ENCODE data around the gene THAP11. TPM values are rescaled to one million over a fixed set of nuclear protein-coding genes. Genes with fewer than 3 reads are reported as not detected.

Gene THAP11
- total and polyA plus RNA-seq, 2 of the 13 experiments (the other 11 are each of a cell fraction or from before 2014, with no cell fraction given), result 44.2 to 53.4 TPM

GRCh38 chr16:67846320-67847063, 4.4 kb downstream of the THAP11 start, which contains the start of gene NUTF2 (continued):
- peak; percentile 94 for TF ChIP-seq ZBTB25 (CRISPR knock-in tag; IDR thresholded peaks at IDR 0.05)
- peak; percentile 93 for TF ChIP-seq GABPB1 (CRISPR knock-in tag; IDR thresholded peaks at IDR 0.05)
- TF ChIP-seq CENPBD1 (CRISPR knock-in tag; IDR thresholded peaks at IDR 0.05; ENCODE audit: borderline replicate concordance, low read depth), result no peak
- TF ChIP-seq ZNF772 (CRISPR knock-in tag; IDR thresholded peaks at IDR 0.05), result peak; percentile 83; the same call in 1 of the 2 replicates
- no peak for TF ChIP-seq HNRNPH1 (optimal IDR thresholded peaks at IDR 0.05; ENCODE audit: low read depth, low read length)
- peak; percentile 81; the same call in 1 of the 2 replicates for TF ChIP-seq ZNF704 (CRISPR knock-in tag; IDR thresholded peaks at IDR 0.05; ENCODE audit: borderline replicate concordance)
- TF ChIP-seq RCOR2 (CRISPR knock-in tag; IDR thresholded peaks at IDR 0.05), result no peak
- peak; percentile 80 for TF ChIP-seq ZNF264 (CRISPR knock-in tag; IDR thresholded peaks at IDR 0.05)
- no peak for TF ChIP-seq PHB2 (IDR thresholded peaks at IDR 0.05; ENCODE audit: partially characterized antibody)
- no peak for TF ChIP-seq MTA3 (CRISPR knock-in tag; IDR thresholded peaks at IDR 0.05)
- peak; percentile 72; the same call in 1 of the 2 replicates for TF ChIP-seq IRF1 (CRISPR knock-in tag; IDR thresholded peaks at IDR 0.05; ENCODE audit: low read depth)
- peak; percentile 84; the same call in 1 of the 2 replicates for TF ChIP-seq ZNF816 (CRISPR knock-in tag; IDR thresholded peaks at IDR 0.05; ENCODE audit: borderline replicate concordance)
- TF ChIP-seq ZNF256 (CRISPR knock-in tag; conservative IDR thresholded peaks at IDR 0.05), result no peak
- TF ChIP-seq MBNL3 (CRISPR knock-in tag; conservative IDR thresholded peaks at IDR 0.05), result no peak
- TF ChIP-seq ZNF550 (CRISPR knock-in tag; IDR thresholded peaks at IDR 0.05; ENCODE audit: borderline replicate concordance), result peak; percentile 96; the same call in 1 of the 2 replicates
- no peak for TF ChIP-seq ZFP37 (CRISPR knock-in tag; IDR thresholded peaks at IDR 0.05; ENCODE audit: borderline replicate concordance)
- TF ChIP-seq IKZF5 (CRISPR knock-in tag; IDR thresholded peaks at IDR 0.05), result peak; percentile 70; the same call in 1 of the 2 replicates
- no peak; the same call in none of the 2 replicates for TF ChIP-seq ZFP1 (CRISPR knock-in tag; IDR thresholded peaks at IDR 0.05)
- TF ChIP-seq ETV6 (CRISPR knock-in tag; conservative IDR thresholded peaks at IDR 0.05), result no peak
- TF ChIP-seq SYNCRIP (IDR thresholded peaks at IDR 0.05; ENCODE audit: insufficient read depth, low read depth, low read length), result no peak
- TF ChIP-seq TSC22D2 (CRISPR knock-in tag; IDR thresholded peaks at IDR 0.05; ENCODE audit: borderline replicate concordance), result no peak
- TF ChIP-seq BRF2 (CRISPR knock-in tag; IDR thresholded peaks at IDR 0.05), result peak; percentile 77; the same call in 1 of the 2 replicates
- TF ChIP-seq KDM6A (CRISPR knock-in tag; IDR thresholded peaks at IDR 0.05; ENCODE audit: low read depth), result no peak
- peak; percentile 92 for TF ChIP-seq ZZZ3 (CRISPR knock-in tag; IDR thresholded peaks at IDR 0.05; ENCODE audit: borderline replicate concordance)
- TF ChIP-seq MAFF (IDR thresholded peaks at IDR 0.05; ENCODE audit: low read depth, low read length), result no peak

Measured in HepG2 (cell line).